Kidney capillary endothelial cell (primary cell): Measurements from ENCODE around the gene SLC22A12.
"Not testable (repeated sequence)": the region's sequence is repeated elsewhere in the genome, so short reads cannot be mapped to it uniquely, and the experiment has no call there.

Experiments used
- DNase-seq: peaks from one replicate; pipeline ENCODE4 v3.0.0-alpha.2; 2018; ENCODE audit warnings: low spot score

Gene SLC22A12

DNA sequence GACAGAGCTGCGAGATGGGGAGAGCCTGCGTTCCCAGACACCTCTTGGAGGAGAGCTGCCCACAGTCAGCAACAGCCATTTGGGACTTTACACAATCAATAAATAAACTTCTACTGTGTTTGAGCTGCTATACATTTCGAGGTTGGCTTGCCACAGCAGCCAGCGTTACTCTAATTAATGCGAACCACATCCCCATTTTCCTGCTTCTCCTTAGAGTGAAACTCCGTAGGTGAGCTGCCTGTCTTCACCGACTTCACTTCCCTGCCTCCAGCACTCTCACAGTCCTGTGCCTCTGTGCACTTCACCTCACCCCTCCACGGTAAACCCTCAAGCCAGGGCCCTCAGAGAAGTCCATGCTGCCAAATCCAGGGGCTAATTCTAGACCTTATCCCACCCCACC, 5.9 kb upstream of the SLC22A12 start:
- DNase-seq: no peak

DNA sequence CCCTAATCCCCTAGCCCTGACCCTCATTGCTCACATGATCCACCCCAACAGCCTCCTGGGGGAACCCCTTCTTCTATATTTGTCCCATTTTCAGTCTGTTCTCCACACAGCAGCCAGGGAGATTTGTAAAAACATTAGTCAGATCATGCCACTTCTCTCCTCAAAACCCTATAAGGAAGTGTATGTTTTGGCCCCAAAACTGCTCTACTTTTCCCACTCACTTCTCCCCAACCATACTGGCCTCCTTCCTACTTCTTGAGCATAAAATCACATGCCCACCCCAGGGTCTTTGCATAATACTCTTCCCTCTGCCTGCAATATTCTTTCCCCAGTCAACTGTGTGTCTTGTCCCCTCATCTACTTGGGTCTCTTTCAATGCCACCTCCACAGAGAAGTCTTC, 4.7 kb upstream of the SLC22A12 start:
- DNase-seq: no peak

DNA sequence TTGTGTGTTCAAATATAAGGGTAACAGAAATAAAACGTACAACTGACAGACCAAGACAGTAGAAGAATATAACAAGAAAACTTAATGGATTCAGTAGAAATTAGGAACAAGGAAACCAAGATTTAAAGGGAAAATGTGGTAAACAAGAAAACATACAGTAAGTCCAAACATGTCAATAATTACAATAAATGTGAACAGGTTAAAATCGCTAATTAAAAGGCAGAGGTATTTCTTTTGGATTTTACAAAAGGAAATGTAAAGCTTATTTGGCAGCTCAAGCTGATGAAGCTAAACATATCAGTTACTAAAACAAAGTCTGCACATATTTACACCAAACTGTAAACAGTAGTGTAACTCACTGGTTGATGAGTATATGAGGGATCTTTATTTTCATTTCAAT, 2.3 kb upstream of the SLC22A12 start:
- DNase-seq: no peak

DNA sequence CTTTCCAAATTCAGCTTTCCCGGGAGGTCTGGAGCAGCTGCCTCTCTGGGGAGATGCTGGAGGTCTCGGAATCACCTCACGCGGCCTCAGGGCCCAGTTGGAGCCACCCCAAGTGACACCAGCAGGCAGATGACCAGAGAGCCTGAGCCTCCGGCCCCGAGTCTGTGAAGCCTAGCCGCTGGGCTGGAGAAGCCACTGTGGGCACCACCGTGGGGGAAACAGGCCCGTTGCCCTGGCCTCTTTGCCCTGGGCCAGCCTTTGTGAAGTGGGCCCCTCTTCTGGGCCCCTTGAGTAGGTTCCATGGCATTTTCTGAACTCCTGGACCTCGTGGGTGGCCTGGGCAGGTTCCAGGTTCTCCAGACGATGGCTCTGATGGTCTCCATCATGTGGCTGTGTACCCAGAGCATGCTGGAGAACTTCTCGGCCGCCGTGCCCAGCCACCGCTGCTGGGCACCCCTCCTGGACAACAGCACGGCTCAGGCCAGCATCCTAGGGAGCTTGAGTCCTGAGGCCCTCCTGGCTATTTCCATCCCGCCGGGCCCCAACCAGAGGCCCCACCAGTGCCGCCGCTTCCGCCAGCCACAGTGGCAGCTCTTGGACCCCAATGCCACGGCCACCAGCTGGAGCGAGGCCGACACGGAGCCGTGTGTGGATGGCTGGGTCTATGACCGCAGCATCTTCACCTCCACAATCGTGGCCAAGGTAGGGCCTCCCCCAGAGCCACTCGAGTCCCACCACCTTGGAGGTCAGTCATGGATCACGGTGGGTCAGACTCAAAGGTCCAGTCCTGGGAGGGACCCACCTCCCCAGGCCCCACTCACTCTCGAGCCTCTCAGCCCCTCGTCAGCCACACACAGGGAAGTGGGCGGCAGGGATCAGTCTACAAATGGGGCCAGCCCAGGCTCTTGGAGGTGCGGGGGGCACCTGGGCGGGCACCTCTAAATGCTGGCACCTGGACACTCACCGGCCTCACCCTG, 525 bp downstream of the SLC22A12 start:
- no peak for DNase-seq

DNA sequence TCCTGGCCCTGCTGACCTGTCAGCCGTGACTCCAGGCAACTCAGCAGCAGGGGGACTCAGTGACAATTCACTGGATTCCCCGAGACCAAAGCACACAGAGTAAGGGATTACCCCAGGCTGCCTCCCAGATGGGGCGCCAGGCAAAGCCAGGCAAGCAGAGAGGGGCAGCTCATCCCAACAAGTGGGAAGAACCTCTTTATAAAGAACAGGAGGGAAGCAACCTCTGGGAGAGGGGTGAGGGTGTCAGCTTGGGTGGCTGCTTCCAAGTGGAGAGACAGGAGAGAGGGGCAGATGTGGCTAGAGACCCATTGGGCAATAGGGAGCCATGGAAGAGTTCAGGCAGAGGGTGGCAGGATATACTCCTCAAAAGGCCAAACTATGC, 1.2 kb downstream of the SLC22A12 start:
- DNase-seq: no peak

DNA sequence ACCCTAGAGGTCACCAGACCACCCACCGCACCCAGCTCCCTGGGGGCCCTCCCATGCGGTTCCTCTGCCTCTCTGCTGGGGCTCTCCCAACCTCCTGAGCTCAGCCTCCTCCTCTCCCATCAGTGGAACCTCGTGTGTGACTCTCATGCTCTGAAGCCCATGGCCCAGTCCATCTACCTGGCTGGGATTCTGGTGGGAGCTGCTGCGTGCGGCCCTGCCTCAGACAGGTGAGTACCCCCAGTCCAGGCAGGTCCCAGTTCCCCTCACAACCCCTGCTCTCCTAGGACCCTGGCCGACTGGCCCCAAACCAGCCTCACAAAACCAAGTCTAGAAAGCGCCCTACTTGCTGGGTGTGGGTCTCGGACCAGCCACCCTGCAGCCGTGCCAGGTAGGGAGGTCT, 1.6 kb downstream of the SLC22A12 start:
- no peak for DNase-seq

DNA sequence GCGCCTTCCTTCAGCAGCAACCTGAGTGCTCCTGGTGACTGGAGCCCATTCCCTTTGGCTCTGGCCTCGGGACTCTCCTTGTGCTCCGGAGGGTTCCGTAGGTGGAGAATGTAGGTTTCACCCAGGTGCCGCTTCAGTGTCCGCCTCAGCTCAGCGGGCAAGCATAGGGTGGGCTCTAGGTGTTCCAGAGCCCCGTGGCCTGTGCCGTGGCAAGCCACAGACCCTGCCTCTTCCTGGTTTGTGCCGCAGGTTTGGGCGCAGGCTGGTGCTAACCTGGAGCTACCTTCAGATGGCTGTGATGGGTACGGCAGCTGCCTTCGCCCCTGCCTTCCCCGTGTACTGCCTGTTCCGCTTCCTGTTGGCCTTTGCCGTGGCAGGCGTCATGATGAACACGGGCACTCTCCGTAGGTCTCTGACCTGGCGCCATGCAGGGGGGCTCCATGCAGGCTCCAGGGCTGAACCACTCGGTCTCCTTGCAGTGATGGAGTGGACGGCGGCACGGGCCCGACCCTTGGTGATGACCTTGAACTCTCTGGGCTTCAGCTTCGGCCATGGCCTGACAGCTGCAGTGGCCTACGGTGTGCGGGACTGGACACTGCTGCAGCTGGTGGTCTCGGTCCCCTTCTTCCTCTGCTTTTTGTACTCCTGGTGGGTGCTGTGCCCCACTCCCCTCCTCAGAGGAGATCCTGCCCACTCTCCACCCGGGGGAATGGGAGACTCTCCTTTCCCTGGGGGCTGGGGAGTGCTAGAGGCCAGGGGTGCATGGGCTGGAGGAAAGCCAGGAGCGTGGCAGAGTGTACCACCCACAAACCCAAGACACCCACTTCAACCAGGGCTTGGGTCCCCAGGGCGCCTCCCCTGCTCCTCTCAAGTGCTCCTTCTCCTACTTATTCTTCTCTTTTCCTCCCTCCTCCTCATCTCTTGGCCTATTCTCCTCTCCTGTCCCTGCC, 2.4 kb downstream of the SLC22A12 start:
- no peak for DNase-seq

DNA sequence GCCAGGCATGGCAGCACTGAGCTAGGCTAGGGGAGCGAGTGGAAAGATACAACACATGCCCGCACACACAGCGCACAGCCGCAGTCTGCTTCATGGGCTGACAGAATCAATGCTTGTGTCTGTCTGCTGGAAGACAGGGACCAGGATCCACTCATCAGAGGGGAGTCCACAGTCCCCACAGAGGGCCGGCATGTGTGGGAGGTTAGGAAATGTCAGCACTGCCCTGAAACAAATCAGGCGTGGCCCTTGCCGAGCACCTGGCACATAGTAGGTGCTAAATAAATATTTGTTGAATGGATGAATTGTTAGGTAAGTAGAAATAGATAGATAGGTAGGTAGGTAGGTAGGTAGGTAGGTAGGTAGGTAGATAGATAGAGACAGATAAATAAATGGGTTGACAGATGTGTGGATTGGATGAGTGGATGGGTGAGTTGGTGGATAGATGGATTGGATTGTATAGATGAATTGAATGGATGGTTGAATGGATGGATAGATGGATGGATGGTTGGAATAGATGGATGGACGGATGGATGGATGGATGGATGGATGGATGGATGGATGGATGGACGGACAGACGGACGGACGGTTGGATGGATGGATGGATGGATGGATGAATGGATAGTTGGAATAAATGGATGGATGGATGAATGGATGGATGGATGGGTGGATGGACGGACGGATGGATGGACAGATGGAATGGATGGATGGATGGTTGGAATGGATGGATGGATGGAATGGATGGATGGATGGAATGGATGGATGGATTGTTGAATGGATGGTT, 3.3 kb downstream of the SLC22A12 start:
- DNase-seq: no peak

DNA sequence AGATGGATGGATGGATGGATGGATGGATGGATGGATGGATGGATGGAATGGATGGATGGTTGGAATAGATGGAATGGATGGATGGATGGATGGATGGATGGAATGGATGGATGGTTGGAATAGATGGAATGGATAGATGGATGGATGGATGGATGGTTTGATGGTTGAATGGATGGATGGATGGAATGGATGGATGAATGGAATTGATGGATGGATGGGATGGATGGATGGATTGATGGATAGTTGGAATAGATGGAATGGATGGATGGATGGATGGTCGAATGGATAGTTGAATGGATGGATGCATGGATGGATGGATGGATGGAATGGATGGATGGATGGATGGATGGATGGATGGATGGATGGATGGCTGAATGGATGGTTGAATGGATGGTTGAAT, 4.9 kb downstream of the SLC22A12 start:
- not testable (repeated sequence) for DNase-seq

DNA sequence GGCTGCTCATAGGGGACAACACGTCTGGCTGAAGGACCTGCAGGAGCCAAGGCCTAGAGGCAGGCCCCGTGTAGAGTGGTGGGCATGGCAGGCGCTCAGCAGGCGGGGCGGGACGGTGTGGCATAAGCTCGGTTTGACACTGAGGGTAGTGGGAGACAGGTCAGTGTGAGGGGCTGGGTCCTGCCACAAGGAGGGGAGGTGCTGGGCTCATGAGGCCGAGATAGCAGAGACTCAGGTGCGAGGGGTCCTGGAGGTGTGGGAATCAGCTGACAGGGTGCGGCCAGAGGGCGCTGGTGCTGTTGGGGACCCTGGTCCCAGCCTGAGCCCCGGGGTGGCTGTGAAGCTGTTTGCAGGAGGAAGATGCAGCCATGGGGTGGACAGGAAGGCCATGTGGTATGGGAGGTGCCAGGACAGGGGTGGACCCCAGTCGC, 6.7 kb downstream of the SLC22A12 start:
- no peak for DNase-seq

DNA sequence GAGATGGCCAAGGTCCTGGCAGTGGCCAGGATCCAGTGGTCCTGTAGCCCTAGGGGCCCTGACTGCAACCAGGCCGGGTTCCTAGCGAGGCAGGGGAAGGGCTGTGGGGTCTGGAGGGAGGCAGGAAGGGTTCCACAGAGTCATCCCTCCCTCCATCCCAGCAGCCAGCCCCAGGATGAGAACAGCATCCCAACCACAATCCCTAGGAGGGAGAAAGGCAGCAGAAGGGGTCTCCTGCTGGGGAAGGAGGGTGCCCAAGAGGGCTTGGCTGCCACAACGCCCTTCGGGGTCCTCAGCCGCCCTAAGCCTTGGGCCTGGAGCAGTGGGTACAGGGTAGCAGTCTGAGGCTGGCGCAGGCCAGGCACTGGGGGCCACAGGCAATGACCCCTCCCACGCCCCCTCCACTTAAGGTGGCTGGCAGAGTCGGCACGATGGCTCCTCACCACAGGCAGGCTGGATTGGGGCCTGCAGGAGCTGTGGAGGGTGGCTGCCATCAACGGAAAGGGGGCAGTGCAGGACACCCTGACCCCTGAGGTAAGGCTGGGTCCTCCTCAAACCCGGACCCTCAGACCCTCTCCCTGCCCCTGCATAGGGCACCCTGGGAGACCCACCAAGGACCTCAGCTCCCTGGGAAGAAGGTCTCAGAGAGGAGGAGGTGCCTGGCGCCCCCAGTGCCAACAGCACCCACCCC, 7.2 kb downstream of the SLC22A12 start:
- DNase-seq: no peak

DNA sequence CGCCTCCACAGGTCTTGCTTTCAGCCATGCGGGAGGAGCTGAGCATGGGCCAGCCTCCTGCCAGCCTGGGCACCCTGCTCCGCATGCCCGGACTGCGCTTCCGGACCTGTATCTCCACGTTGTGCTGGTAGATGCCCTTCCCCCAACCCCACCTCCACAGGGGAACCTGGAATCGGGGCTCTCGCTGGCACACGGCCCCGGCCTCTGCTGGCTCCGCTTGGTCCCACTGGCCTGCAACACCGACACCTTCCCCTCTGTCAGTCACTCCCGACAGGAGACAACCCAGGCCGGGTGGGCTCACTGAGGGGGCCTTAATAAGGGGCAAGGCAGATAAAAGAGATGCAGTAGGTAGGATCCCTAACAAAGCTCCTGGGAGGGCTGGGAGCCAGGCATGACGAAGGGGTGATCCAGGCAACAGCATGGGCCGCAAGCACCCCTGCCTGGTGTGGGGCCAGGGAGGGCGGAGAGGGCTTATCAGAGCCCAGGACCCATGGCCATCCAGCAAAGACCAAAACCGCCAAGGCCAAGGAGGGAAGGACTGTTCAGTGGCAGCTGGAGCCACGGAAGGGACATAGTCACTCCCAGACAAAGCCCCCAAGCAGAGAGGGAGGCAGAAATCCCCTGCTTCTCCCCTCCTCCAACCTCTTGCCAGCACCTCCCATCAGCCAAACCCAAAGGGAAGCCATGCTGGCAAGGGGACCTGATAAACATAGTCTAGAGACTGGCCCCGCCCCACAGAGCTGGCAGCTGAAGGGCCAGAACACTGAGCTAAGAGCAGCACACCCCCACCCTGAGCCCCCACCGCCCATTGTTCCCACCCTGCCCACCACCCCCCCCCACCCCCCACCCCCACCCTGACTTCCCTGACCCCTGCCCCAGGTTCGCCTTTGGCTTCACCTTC, 8.0 kb downstream of the SLC22A12 start:
- DNase-seq: no peak

DNA sequence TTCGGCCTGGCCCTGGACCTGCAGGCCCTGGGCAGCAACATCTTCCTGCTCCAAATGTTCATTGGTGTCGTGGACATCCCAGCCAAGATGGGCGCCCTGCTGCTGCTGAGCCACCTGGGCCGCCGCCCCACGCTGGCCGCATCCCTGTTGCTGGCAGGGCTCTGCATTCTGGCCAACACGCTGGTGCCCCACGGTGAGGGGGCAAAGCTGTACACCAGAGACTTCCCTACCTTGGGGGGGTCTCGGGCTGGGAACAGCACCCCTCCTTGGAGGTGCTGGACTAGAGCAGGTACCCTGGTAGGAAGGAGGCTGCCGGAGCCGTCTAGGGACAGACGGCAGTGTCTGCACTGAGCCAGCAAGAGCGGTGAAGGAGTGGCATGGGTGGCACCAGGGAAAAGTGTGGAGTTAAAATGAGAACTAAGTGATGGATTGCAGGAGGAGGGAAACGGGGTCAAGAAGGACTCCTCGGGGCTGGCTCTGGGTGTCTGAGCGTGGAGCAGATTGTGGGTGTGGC, 8.7 kb downstream of the SLC22A12 start:
- DNase-seq: no peak

DNA sequence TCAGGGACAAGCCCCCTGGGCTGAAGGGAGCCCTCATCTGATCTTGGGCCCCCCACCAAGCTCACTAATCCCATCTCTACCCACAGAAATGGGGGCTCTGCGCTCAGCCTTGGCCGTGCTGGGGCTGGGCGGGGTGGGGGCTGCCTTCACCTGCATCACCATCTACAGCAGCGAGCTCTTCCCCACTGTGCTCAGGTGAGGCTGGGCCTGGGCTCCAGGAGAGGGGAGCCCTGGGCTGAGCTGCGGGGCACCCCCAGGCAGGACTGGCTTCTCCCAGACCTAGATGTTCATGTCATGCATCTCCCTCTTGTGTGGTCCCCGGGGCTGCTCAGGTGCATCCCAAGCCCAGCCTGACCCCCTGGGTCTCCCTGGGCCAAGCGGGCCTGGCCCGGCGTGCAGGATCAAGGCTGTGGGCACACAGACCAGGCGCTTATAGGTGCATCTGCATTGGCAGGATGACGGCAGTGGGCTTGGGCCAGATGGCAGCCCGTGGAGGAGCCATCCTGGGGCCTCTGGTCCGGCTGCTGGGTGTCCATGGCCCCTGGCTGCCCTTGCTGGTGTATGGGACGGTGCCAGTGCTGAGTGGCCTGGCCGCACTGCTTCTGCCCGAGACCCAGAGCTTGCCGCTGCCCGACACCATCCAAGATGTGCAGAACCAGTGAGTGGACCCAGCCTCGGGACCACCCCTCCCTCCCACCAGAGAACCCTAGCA, 9.4 kb downstream of the SLC22A12 start:
- no peak for DNase-seq

DNA sequence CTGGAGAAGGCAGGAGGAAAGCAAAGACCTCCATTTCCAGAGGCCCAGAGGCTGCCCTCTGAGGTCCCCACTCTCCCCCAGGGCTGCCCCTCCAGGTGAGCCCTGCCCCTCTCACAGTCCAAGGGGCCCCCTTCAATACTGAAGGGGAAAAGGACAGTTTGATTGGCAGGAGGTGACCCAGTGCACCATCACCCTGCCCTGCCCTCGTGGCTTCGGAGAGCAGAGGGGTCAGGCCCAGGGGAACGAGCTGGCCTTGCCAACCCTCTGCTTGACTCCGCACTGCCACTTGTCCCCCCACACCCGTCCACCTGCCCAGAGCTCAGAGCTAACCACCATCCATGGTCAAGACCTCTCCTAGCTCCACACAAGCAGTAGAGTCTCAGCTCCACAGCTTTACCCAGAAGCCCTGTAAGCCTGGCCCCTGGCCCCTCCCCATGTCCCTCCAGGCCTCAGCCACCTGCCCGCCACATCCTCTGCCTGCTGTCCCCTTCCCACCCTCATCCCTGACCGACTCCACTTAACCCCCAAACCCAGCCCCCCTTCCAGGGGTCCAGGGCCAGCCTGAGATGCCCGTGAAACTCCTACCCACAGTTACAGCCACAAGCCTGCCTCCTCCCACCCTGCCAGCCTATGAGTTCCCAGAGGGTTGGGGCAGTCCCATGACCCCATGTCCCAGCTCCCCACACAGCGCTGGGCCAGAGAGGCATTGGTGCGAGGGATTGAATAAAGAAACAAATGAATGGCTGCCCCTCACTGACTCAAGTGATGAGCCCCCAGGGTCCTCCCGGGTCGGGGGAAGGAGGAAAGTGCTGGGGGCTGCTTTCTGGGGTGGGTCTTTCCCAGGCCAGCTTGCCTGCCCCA, 10.8 kb downstream of the SLC22A12 start:
- DNase-seq: no peak

DNA sequence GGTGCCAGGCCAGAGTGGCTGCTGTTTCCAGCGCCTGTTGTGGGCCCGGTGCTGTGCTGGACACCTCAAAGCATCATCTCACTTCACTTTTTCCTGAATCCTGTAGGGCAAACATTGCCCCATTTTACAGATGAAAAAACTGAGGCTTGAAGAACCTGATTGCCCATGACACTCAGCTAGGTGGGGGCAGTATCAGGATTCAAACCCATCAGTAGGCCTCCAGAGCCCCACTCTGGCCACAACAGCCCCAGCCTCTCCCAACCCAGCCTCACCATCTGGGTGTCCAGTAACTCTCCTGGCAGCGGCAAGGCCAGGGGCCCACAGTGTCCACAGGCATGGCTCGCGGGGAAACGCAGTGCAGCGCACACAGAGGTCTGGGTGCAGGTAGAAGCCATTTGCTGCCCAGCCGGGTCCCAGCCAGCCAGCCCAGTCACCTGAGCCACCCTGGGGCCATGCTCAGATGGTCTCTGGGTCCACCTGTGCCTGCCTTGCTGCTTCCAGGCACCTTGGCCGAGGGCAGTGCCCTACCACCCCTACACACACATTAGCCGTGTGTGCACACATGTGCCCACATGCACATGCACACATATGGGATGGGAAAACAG, 11.5 kb downstream of the SLC22A12 start:
- DNase-seq: no peak

DNA sequence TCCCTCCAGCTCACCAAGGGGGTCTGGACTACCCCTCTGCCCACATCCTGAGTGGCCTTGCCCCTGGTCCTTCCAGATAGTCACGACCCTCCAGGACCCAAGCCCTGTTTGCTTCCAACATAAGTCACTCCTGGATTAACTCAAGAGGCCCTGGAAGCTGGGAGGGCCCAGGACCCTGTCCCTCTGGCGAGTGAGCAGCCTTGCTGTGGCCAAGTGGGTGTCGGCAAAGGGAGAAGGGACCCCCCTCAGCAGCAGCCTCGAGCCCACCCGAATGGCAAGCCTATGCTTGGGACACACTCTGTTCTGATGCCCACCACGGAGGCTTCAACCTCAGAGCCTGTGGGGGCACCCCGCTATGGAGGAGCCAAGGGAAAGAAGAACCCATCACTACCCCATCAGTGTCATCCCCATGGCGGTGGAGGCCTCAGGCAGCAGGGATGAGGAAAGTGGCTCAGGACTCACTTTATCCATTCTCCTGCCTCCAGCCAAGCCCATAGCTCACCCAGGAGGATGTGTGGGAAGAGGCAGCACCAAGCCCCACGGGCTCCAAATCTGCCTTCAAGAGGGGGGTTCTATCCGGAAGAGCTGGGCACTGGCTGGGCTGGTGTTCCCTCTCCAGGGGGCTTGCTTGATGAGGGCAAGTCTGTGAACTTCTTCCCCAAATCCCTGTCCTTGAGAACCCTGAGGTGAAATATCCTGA, 12.5 kb downstream of the SLC22A12 start:
- DNase-seq: no peak
